Bronchial epithelial cell (primary cell): ENCODE data around the gene ZNF804B. TPM values are rescaled to one million over a fixed set of nuclear protein-coding genes. Genes with fewer than 3 reads are reported as not detected.
A peak's percentile ranks its signal among the peaks of the same experiment; 100 is the strongest.

ENCODE experiments used
- DNase-seq: peaks from one replicate; pipeline ENCODE4 v3.0.0-alpha.2; 2010; ENCODE audit warnings: low read depth
- FAIRE-seq: peaks from 2 replicates; lab custom pipeline; 2011; peaks lifted over from hg19 to GRCh38; lab: Jason Lieb, UNC
- H3K27me3 ChIP-seq: 2 replicates; pipeline ENCODE4 v1.5.1; 2011; ENCODE audit warnings: low read length; ENCODE audit not compliant: control insufficient read depth, insufficient read depth
- H3K36me3 ChIP-seq: 2 replicates; pipeline ENCODE4 v1.5.1; 2011; ENCODE audit warnings: low read length; ENCODE audit not compliant: control insufficient read depth, insufficient read depth
- H3K4me3 ChIP-seq: 2 replicates; pipeline ENCODE4 v1.5.1; 2011; ENCODE audit warnings: mild to moderate bottlenecking, low read depth, low read length, control low read depth
- total RNA-seq: library from RNA; depleted of rRNA; stranded (reverse); fragments of >200 nt; gene quantifications from 2 replicates; pipeline ENCODE4 v1.2.1, GENCODE V29; 2014
- TF ChIP-seq, protein P1 (sequence below): IDR thresholded peaks from 2 replicates; pipeline ENCODE4 v1.5.1; 2011; ENCODE audit warnings: mild to moderate bottlenecking, moderate library complexity, low read length, control low read depth, inconsistent platforms; ENCODE audit not compliant: insufficient read depth, severe bottlenecking

Gene ZNF804B
- total RNA-seq, 1 donor from 2014 or later: not detected

DNA sequence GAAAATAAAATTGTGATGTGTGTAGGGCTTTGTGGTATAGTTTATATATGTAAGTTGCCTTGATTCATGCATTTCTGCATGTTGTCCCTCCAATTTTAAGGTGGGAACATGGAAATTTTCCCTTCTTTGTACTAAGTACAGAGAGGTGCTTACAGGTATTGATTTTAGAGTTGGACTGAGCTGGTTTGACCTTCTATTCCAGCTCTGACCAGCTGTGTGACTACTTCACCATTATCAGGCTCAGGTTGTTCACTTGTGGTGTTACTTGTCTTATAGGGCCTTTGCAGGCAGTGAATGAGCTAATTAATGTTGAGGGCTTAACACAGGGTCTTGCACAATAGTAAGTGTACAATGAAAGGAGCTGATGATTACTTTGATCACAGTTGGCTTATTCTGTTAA lies 16.3 kb downstream of the ZNF804B start:
- H3K27me3 ChIP-seq: no peaks in the 10 kb centered on the region
- no peaks in the 10 kb centered on the region for H3K36me3 ChIP-seq
- TF ChIP-seq, protein P1, sequence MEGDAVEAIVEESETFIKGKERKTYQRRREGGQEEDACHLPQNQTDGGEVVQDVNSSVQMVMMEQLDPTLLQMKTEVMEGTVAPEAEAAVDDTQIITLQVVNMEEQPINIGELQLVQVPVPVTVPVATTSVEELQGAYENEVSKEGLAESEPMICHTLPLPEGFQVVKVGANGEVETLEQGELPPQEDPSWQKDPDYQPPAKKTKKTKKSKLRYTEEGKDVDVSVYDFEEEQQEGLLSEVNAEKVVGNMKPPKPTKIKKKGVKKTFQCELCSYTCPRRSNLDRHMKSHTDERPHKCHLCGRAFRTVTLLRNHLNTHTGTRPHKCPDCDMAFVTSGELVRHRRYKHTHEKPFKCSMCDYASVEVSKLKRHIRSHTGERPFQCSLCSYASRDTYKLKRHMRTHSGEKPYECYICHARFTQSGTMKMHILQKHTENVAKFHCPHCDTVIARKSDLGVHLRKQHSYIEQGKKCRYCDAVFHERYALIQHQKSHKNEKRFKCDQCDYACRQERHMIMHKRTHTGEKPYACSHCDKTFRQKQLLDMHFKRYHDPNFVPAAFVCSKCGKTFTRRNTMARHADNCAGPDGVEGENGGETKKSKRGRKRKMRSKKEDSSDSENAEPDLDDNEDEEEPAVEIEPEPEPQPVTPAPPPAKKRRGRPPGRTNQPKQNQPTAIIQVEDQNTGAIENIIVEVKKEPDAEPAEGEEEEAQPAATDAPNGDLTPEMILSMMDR: no peak
- H3K4me3 ChIP-seq: no peak overlapping the region
- FAIRE-seq (no peak), DNase-seq (no peak)

DNA sequence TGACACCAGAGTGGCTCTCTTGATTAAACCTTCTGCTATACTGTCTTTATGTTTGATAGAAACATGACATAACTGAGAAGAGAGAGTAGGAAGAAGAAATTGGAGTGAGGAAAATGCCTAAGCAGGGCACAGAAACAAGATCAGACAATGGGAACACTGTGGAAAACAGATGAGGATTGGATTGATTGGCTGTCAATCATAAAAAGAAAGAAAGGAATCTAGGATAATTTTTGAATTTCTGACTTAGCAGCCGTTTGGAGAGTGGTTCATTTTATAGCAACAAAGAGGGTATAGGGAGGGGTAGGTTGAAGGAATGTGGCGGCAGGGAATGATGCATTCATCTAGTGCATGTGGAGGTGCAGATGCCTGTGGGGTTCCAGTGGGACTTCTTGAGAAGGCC lies 28.3 kb downstream of the ZNF804B start:
- Histone ChIP-seq H3K27me3 (no peaks in the 10 kb centered on the region), H3K36me3 (no peaks in the 10 kb centered on the region), H3K4me3 (no peak overlapping the region)
- FAIRE-seq: no peak
- TF ChIP-seq, protein P1: no peak
- no peak for DNase-seq

DNA sequence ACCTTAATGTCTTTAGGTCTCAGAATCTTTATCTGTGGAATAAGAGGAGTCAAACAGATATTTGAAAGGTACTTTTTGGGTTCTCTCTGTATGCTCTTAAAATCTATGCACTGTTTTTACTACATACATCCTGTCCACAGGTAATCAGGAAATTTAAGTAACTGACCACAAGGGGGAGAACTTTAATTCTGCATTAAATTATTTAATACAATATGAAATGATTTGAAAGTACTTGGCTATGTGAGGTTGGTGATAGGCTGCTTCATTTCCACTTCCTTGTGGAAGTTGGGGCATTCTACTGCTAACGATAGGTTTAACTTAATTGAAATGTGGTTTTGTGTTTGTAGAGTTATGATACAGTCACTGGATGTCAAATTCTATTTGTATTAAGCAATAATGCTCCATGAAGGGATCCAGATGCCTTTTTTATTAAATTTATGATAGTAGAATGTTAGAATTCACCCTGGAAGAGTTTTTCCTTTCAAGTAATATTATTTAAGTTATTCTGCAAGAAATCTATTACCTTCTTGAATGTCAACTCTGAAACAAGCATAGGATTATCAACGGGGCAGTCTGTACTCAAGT lies 30.1 kb downstream of the ZNF804B start:
- TF ChIP-seq, protein P1: peak; percentile 26
- FAIRE-seq (no peak), DNase-seq (peak; percentile 42)
- Histone ChIP-seq H3K4me3 (no peak overlapping the region), H3K27me3 (no peaks in the 10 kb centered on the region), H3K36me3 (no peaks in the 10 kb centered on the region)

DNA sequence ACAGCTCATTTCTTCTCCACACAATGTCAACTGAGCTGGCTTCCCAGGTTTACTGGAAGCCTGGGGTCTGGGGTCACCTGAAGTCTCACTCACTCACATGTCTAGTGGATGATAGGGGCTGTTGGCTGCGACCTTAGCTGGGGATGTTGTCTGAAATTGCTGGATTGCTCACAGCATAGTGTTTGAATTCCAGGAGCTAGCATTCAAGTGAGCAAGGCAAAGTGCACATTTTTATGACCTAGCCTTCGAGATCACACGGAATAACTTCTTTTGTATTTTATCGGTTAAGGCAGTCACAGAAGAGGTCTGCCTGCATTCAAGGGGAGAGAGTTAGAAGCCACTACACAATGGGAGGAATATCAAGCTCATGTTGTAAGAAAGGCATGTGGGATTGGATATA lies 32.4 kb downstream of the ZNF804B start:
- DNase-seq (no peak), FAIRE-seq (no peak)
- Histone ChIP-seq H3K27me3 (no peaks in the 10 kb centered on the region), H3K36me3 (no peaks in the 10 kb centered on the region), H3K4me3 (no peak overlapping the region)
- TF ChIP-seq, protein P1: no peak

DNA sequence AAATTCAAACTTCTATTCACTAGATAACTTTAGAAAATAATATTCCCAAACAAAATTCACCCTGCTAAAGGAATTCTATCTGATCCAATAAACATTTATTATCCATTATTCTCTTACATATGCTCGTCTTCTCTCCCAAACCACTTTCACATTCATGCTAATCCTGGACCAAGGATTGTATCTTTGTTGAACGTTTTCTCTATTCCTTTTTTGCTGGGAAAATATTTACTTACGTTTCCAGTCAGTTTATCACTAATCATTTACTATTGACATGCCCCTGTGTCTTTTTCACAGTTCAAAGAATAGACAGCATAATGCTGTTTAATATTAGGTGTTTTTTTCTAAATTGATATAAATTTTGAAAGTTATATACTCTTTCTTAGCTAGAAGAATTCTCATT lies 32.9 kb downstream of the ZNF804B start:
- DNase-seq: no peak
- H3K4me3 ChIP-seq: no peak overlapping the region
- H3K36me3 ChIP-seq: no peaks in the 10 kb centered on the region
- H3K27me3 ChIP-seq: no peaks in the 10 kb centered on the region
- no peak for FAIRE-seq
- TF ChIP-seq, protein P1: no peak

DNA sequence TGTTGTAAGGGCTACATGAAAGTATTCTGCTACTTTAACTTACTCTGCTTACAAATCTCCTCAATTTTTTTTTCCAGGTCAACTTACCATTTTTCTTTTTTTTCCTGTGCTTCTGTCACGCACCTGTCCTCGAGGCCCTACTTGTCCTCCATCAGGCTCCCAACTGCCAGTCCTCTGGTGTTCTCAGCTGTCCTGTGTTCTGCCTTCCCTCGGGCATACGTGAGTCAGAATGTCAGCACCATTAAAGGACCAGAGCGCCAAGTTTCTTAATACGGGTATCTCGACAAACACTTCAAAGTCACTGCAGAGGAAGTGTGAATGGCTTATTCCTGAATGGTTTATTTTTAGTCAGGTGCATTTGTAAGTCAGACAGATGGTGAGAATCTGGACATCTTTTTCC lies 36.1 kb downstream of the ZNF804B start, which contains the start of gene TEX47:
Gene TEX47 (minus strand): TSS at position 185 of the 400 bp plus-strand sequence. CDS start 795 bp downstream, outside the sequence.
- FAIRE-seq (no peak), DNase-seq (no peak)
- Histone ChIP-seq H3K27me3 (no peaks in the 10 kb centered on the region), H3K4me3 (no peak within 1 kb of the TSS), H3K36me3 (no peaks in the 10 kb centered on the region)
- TF ChIP-seq, protein P1: no peak
